Measurements from ENCODE around the gene ZNF70. TPM values are rescaled to one million over a fixed set of nuclear protein-coding genes. Genes with fewer than 3 reads are reported as not detected.

Gene ZNF70
- total and polyA plus RNA-seq, 2 of the 13 experiments (the other 11 are each of a cell fraction or from before 2014, with no cell fraction given): 0.62 to 3.6 TPM

DNA sequence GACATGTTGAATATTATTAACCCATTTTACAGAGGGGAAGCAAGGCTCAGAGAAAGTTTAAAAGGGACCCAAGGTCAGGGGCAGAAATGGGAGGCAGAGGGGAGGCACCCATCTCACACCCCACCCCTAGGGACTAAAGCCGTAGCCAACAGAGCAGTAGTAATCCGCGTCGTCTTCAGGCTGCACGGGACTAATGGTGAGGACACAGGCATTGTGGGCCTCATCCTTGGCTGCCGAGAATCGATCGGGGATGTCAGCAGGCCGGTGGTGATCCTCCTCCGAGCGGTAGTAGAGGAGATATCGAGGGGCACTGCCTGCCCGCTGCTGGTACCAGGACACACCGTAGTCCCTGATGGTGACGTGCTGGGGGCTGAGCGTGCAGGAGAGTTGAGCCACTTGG lies 1.8 kb upstream of the ZNF70 start:
- H3K4me3 ChIP-seq (replicated peaks in 1 of 3; ENCODE audit: insufficient read depth in 1 of 3, low read depth in 2 of 3, low read length in 3 of 3): no peak overlapping the region
- peaks cover 7% of the 10 kb centered on the region for H3K79me2 ChIP-seq (ENCODE audit: insufficient read depth, low read length)
- no peak overlapping the region for H2AFZ ChIP-seq (ENCODE audit: low read length)
- H3K4me1 ChIP-seq (ENCODE audit: insufficient read depth, low read length): peaks cover 23% of the 10 kb centered on the region
- ChIA-PET CTCF (ENCODE audit: low intra/inter-chr PET ratio, low total read pairs) (no interaction called here), POLR2A (interaction anchor here (4.9 kb wide), 1 partner anchor 12 kb away, joined by 52 read pairs; the partner anchor contains the start of genes C22orf15 and CHCHD10)
- DNase-seq (ENCODE audit: low spot score) (no peak), ATAC-seq (no peak), FAIRE-seq (no peak)
- H3K27me3 ChIP-seq (ENCODE audit: control insufficient read depth in 1 of 2, insufficient read depth in 2 of 2, low read length in 2 of 2): no peaks in the 10 kb centered on the region; a peak in 1 of 5 replicates
- no peak overlapping the region for H3K4me2 ChIP-seq (ENCODE audit: low read depth, low read length)
- no peaks in the 10 kb centered on the region for H3K9me3 ChIP-seq (ENCODE audit: low read length)
- H3K27ac ChIP-seq (ENCODE audit: extremely low read length, insufficient read depth, low read length): no peak overlapping the region
- in situ Hi-C loops (cut with HindIII; ENCODE audit: extremely low pct_ligation_motif_present, low pct_unique_long_range_greater_than_20kb): no loop called here
- H4K20me1 ChIP-seq (ENCODE audit: insufficient read depth, low read length): no peaks in the 10 kb centered on the region
- no peak overlapping the region for H3K9ac ChIP-seq (ENCODE audit: insufficient read depth, low read depth, low read length)
- intact Hi-C loops (cut with micrococcal nuclease; ENCODE audit: unreplicated experiment): no loop called here
- 90% methylated on average over 16 of the region's 16 CpGs for WGBS (ENCODE audit: low lambda C conversion rate)
- TF ChIP-seq ZNF343 (CRISPR knock-in tag; IDR thresholded peaks at IDR 0.05) (no peak), ZNF629 (CRISPR knock-in tag; conservative IDR thresholded peaks at IDR 0.05) (peak; percentile 31; the same call in 1 of the 2 replicates)
- no peaks in the 10 kb centered on the region for H3K36me3 ChIP-seq (replicated peaks in 1 of 2; ENCODE audit: control insufficient read depth in 1 of 2, insufficient read depth in 2 of 2, low read length in 2 of 2)
- BruUV-seq (replicated peaks): no TSS peak

DNA sequence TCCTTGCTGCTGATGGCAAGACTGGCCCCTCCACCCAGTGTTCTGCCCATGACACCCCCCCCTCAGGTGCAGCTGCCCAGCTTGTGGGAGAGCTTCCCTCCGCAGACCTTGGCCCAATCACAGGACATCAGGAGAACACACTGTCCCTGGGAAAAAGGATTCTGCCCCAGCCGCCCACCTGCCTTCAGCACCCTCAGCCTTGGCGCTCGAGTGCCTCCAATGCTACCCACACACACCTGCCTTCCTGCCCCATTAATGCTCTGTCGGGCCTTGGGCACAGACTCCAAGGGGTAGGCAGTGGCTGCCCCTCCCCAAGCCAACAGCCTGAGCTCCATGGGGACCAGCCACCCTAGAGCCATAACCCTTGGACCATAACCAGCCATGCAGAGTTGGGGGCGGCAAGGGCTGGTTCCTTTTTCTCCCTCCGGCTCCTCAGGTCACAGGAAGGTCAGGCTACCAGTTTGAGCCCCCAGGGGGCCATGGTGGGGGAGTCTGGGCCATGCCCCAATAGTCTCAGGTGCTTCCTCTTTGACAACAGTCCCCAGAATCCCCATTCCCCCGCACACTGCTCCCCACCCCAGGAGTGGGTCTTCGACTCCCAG lies 1.3 kb upstream of the ZNF70 start:
- Histone ChIP-seq H3K4me3 (replicated peaks in 1 of 3; ENCODE audit: insufficient read depth in 1 of 3, low read depth in 2 of 3, low read length in 3 of 3) (no peak overlapping the region), H3K36me3 (replicated peaks in 1 of 2; ENCODE audit: control insufficient read depth in 1 of 2, insufficient read depth in 2 of 2, low read length in 2 of 2) (no peaks in the 10 kb centered on the region), H3K27me3 (ENCODE audit: control insufficient read depth in 1 of 2, insufficient read depth in 2 of 2, low read length in 2 of 2) (no peaks in the 10 kb centered on the region; a peak in 1 of 5 replicates), H4K20me1 (ENCODE audit: insufficient read depth, low read length) (no peaks in the 10 kb centered on the region), H2AFZ (ENCODE audit: low read length) (no peak overlapping the region), H3K27ac (ENCODE audit: extremely low read length, insufficient read depth, low read length) (no peak overlapping the region), H3K4me2 (ENCODE audit: low read depth, low read length) (peak overlapping the region; percentile 87; the same call in 1 of the 2 replicates), H3K9me3 (ENCODE audit: low read length) (no peaks in the 10 kb centered on the region), H3K79me2 (ENCODE audit: insufficient read depth, low read length) (peaks cover 7% of the 10 kb centered on the region), H3K4me1 (ENCODE audit: insufficient read depth, low read length) (peaks cover 23% of the 10 kb centered on the region), H3K9ac (ENCODE audit: insufficient read depth, low read depth, low read length) (no peak overlapping the region)
- ATAC-seq: no peak
- no peak for FAIRE-seq
- ChIA-PET CTCF (ENCODE audit: low intra/inter-chr PET ratio, low total read pairs) (no interaction called here), POLR2A (interaction anchor here (1.5 to 4.9 kb wide), 2 partner anchors 13 to 35 kb away, joined by 6 to 52 read pairs; partner anchors contain the start of genes C22orf15 and CHCHD10)
- intact Hi-C loops (cut with micrococcal nuclease; ENCODE audit: unreplicated experiment) (no loop called here), in situ Hi-C loops (cut with HindIII; ENCODE audit: extremely low pct_ligation_motif_present, low pct_unique_long_range_greater_than_20kb) (no loop called here)
- BruUV-seq (replicated peaks): no TSS peak
- TF ChIP-seq SRSF1 (optimal IDR thresholded peaks at IDR 0.05; ENCODE audit: low read depth, low read length): no peak
- TF ChIP-seq SMARCC2 (IDR thresholded peaks at IDR 0.05): no peak
- TF ChIP-seq ZFP91 (CRISPR knock-in tag; IDR thresholded peaks at IDR 0.05; ENCODE audit: borderline replicate concordance): no peak
- TF ChIP-seq NFIC (IDR thresholded peaks at IDR 0.05; ENCODE audit: low read length): no peak
- TF ChIP-seq MATR3 (CRISPR knock-in tag; IDR thresholded peaks at IDR 0.05): no peak
- TF ChIP-seq PTBP1 (IDR thresholded peaks at IDR 0.05; ENCODE audit: low read depth, low read length, poor library complexity, severe bottlenecking): no peak
- peak; percentile 26 for TF ChIP-seq AGO2 (optimal IDR thresholded peaks at IDR 0.05; ENCODE audit: low read depth, low read length)
- TF ChIP-seq POLR2G (IDR thresholded peaks at IDR 0.05; ENCODE audit: low read depth, low read length): no peak
- TF ChIP-seq MED8 (CRISPR knock-in tag; IDR thresholded peaks at IDR 0.05; ENCODE audit: insufficient replicate concordance): no peak
- TF ChIP-seq KMT2A (CRISPR knock-in tag; IDR thresholded peaks at IDR 0.05): no peak
- TF ChIP-seq ZC3H13 (CRISPR knock-in tag; IDR thresholded peaks at IDR 0.05): peak; percentile 63; the same call in 1 of the 2 replicates
- TF ChIP-seq HNRNPL (IDR thresholded peaks at IDR 0.05; ENCODE audit: low read depth, low read length): 0 out of 2 replicates have a peak, but pooled peaks have one; percentile 20
- 93% methylated on average over 6 of the region's 9 CpGs for WGBS (ENCODE audit: low lambda C conversion rate)
- no peak for DNase-seq (ENCODE audit: low spot score)
